Pulmonary artery endothelial cell (primary cell): Measurements from ENCODE around the gene DLX1. TPM values are rescaled to one million over a fixed set of nuclear protein-coding genes. Genes with fewer than 3 reads are reported as not detected.
A peak's percentile ranks its signal among the peaks of the same experiment; 100 is the strongest.

ENCODE experiments used
- DNase-seq: peaks from one replicate; pipeline ENCODE4 v3.0.0-alpha.2; 2011; ENCODE audit warnings: low read depth, low spot score
- total RNA-seq: library from RNA; depleted of rRNA; stranded (reverse); fragments of >200 nt; gene quantifications from 2 replicates; pipeline ENCODE4 v1.2.3, GENCODE V29; 2014

The DLX1 gene
- total RNA-seq, 1 donor from 2014 or later, result 0.07 TPM

GRCh38 chr2:172096626-172097547, 11.6 kb downstream of the DLX1 start:
- no peak for DNase-seq

GRCh38 chr2:172097557-172098131, 12.3 kb downstream of the DLX1 start:
- DNase-seq, result no peak

- DNase-seq, result no peak
Observed at GRCh38 chr2:172098287-172098649, 13.0 kb downstream of the DLX1 start.

GRCh38 chr2:172098650-172099471, 13.6 kb downstream of the DLX1 start:
- no peak for DNase-seq

GRCh38 chr2:172099472-172100079, 14.3 kb downstream of the DLX1 start:
- no peak for DNase-seq

- no peak for DNase-seq
Observed at GRCh38 chr2:172100080-172100934, 15.0 kb downstream of the DLX1 start.

GRCh38 chr2:172100935-172101820, 15.9 kb downstream of the DLX1 start:
- no peak for DNase-seq

- DNase-seq, result no peak
Observed at GRCh38 chr2:172101821-172102390, 16.6 kb downstream of the DLX1 start.

GRCh38 chr2:172102391-172103359, 17.4 kb downstream of the DLX1 start, which contains the start of gene DLX2:
Gene DLX2, minus strand, starts transcription at chr2:172102900. Its CDS starts 362 bp downstream, at chr2:172102538.
- no peak for DNase-seq

GRCh38 chr2:172103471-172104272, 18.4 kb downstream of the DLX1 start:
- DNase-seq, result peak; percentile 64

- no peak for DNase-seq
Observed at GRCh38 chr2:172105471-172106107, 20.3 kb downstream of the DLX1 start.

- DNase-seq, result no peak
Observed at GRCh38 chr2:172106108-172106961, 21.0 kb downstream of the DLX1 start.

- no peak for DNase-seq
Observed at GRCh38 chr2:172107690-172108586, 22.6 kb downstream of the DLX1 start.

- no peak for DNase-seq
Observed at GRCh38 chr2:172108587-172108930, 23.3 kb downstream of the DLX1 start.
